GM12892 (cell line): ENCODE data around the gene MVD.
"Not testable (repeated sequence)": the region's sequence is repeated elsewhere in the genome, so short reads cannot be mapped to it uniquely, and the experiment has no call there.

Experiments
- POLR2A ChIP-seq: IDR thresholded peaks from 2 replicates; pipeline ENCODE4 v1.6.1; 2011; ENCODE audit warnings: low read depth, low read length, control low read depth
- POLR2AphosphoS5 ChIP-seq: IDR thresholded peaks from 2 replicates; pipeline ENCODE4 v1.6.1; 2011; ENCODE audit warnings: low read depth, low read length, control low read depth
- TAF1 ChIP-seq: IDR thresholded peaks from 2 replicates; pipeline ENCODE4 v1.6.1; 2011; ENCODE audit warnings: low read depth, mild to moderate bottlenecking, control low read depth, low read length, borderline replicate concordance

DNA sequence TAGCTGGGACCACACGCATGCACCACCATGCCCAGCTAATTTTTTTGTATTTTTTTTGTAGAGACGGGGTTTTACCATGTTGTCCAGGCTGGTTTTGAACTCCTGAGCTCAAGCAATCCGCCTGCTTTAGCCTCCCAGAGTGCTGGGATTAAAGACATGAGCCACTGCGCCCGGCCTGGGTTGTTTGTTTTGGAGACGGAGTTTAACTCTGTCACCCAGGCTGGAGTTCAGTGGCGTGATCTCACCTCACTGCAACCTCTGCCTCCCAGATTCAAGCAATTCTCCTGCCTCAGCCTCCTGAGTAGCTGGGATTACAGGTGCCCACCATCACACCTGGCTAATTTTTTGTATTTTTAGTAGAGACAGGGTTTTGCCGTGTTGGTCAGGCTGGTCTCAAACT, 53.5 kb downstream of the MVD start:
- TF ChIP-seq POLR2AphosphoS5, POLR2A, TAF1: not testable (repeated sequence)
